NCI-H1436 treated with DMSO at 0.1 percent for 48 hours (cell line): ENCODE measurements around the gene CTDSPL.
"Not testable (repeated sequence)": the region's sequence is repeated elsewhere in the genome, so short reads cannot be mapped to it uniquely, and the experiment has no call there.

Experiments
- DNase-seq: peaks from one replicate; lab custom pipeline; 2025; lab: John Stamatoyannopoulos, UW

The CTDSPL gene

DNA sequence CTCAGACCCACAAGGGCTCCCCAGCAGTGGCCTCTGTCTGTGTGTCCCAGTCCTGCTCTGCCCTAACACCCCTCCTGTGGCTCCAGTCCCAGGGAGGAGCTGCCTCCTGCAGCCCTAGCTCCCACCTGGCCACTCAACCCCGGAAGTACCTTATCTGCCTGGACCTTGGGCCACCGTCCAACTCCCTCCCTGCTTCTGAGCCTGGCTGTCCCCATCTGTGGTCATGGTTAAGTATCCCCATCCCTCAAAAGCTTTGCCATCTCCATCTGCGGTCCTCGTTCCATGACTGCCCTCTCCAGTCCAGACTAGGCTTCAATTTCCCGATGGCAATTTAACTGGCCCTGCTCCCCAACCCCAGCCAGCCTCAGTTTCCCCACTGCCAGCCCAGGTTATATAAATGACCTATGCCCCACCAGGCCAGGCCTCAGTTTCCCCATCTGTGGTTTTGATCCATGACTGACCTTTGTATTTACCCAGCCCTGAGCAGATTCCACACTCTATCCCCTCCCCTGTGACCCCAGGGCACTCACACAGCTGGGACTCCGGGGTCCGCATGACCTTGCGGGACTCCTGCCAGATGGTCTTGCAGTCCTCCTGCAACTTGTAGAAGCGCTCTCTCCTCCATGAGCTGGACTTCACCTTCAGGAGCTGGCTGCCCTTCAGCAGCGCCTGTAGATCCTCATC is 158.1 kb downstream of the CTDSPL start:
- DNase-seq, result no peak

- DNase-seq, result no peak
These were observed 158.7 kb downstream of the CTDSPL start for GRCh38 chr3:38020342-38020726.

GRCh38 chr3:38021196-38021595 is 159.5 kb downstream of the CTDSPL start:
- DNase-seq, result no peak

- DNase-seq, result no peak
These were observed 160.6 kb downstream of the CTDSPL start for GRCh38 chr3:38022301-38022700.

GRCh38 chr3:38022896-38023709 is 161.4 kb downstream of the CTDSPL start:
- DNase-seq, result no peak

GRCh38 chr3:38026856-38027255 is 165.2 kb downstream of the CTDSPL start:
- DNase-seq, result no peak

- DNase-seq, result no peak
These were observed 166.1 kb downstream of the CTDSPL start for GRCh38 chr3:38027466-38028465.

DNA sequence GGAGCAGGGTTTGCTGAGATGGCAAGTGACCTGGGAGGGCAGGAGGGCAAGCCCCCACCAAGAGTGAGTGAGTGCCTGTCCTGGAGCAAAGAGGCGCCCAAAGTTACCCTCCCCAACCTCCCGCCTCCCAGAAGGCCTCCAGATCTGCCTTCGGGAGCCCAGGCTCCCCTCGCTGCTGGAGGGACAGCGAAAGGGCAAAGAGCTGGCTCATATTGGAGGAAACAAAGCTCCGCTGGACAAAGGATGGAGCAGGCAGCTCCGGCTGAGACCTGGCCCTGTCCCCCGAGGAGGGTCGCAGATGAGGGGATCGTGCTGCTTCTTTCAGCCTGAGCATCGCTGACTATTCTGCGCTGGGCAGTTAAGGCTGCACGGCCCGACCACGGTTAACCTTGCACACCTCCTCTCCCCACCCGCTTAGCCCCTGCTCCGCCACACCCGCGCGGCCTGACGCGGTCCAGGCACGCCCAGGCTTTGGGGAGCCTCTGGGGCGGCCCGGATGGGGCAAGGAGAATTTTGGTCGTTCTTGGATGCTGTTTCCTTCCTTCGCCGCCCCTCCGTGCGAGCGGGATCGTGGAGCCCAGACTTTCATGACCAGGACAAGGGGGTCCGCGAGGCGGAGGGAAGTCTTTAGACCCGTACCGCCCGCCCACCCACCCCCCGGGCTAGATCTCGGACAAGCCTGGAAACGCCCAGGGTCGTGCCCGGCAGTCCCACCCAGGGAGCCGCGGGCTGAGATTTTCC is 167.1 kb downstream of the CTDSPL start:
- DNase-seq, result no peak

GRCh38 chr3:38029400-38030125 is 167.9 kb downstream of the CTDSPL start, which contains the start of gene PLCD1:
Gene PLCD1 (minus strand): TSS chr3:38029642. CDS start chr3:38029539, 103 bp downstream.
- no peak for DNase-seq

DNA sequence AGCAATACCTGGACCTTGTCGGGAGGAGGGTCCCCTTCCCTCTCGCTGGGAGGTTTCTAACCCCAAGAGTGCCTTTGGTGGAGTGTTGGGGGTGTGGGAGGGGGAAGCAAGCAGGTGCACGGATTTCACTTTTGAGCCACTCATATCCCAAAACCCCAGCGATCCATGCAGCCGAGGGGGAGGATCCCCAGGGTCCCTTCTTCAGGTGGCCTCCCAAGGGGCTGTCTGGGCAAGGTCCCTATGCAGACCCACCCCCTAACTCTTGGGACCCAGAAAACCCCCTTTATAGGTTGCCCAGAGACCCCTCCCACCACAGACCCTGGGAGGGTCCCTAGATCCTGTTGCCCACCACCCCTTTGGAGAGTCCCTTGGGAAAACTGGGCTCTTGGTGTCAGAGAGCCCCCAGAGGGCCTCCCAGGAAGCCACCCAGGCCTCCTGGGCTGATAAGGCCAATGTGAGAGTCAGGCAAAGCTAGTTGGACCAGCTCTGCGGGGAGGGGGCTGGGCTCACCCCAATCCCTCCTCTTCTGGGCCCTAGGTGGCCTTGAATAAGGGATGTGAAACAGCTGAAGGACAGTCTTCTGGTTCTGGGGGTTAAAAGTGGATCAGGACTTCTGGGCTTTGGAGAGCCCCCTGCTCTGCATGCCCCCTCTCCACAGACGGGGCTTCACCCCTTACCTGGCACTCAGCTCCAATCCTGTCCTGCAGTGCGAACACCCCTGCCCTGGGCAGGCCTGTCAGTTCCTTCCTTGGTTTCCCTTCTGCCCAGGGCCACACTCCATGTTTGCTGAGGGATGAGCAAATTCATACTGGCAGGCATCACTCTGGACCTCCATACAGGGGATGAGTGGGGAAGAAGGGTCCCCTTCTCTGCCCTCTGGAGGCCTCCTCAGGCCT is 168.7 kb downstream of the CTDSPL start:
- DNase-seq, result no peak

DNA sequence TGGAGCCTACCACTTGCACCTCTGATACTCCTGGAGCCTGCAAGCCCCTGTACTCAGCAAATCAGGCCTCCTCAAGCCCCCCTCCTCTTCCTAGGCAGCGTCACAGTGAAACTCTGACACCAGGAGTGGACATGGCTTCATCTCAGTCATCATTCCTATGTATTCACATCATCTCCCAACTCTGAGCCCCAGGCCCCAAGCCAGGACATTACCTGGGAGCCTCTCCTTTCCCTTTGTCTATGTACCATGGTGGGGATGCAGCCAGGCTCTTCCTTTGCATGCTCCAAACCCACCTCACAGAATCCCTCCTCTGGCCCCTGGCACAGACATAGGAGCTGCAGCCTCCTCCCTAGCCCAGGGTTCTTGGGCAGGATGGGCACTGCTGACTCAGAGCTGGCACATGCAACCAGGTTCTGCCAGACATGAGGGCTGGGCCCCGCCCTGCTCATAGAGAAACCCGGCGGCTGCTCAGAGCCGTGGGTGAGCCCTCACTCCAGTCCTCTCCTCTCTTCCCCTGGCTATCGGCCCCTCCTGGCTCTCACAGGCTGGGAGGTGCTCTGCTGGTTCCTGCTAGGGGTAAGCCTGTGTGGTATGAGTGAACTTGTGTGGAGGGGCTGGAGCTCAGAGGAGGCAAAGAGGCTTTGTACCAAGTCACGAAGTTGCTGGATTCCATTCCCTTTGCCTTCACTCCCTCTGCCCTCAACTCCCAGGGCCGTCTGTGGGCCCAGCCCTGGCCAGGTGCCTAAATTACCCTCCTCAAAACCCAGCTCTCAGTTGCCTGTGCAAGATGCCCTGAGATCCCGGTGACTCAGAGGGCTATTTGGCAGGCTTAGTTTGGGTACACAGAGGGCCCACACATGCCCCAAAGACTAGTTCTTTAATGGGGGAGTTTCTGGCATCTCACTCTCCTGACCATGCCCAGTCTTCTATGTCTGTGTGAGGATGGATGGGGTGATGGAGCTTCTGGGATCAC is 169.6 kb downstream of the CTDSPL start:
- DNase-seq, result no peak

DNA sequence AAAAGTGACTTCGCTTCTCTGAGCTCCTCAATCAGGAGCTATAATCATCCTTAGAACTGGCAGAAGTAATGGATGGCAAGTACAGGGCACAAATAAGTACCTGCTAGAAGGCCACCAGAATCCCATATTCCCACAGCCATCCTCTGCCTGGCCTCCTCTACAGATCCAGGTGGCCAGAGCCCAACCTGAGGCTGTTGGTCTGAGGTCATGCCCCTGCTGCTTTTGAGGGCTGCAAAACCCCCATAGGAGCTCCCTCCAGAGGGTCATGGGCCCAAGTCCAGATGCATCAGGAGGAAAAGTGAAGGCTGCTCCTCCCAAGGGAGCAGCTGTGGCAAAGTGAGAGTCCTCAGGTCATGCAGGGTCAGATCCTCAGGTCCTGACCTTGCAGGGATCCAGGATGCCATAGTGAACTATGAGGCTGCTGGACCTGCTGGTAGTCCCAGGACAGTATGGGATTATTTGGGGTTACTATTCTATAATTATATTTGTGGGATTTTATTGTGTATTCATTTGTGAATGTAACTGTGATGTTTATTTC is 170.7 kb downstream of the CTDSPL start:
- no peak for DNase-seq

- not testable (repeated sequence) for DNase-seq
These were observed 171.9 kb downstream of the CTDSPL start for GRCh38 chr3:38033586-38033985.
